Measurements from ENCODE around the gene WDR45B. TPM values are rescaled to one million over a fixed set of nuclear protein-coding genes. Genes with fewer than 3 reads are reported as not detected.

Gene WDR45B
- total and polyA plus RNA-seq, 2 experiments from 2014 or later: 83.2 to 99.5 TPM

GRCh38 chr17:82600731-82601446 is 47.4 kb downstream of the WDR45B start:
- TF ChIP-seq, protein P1, sequence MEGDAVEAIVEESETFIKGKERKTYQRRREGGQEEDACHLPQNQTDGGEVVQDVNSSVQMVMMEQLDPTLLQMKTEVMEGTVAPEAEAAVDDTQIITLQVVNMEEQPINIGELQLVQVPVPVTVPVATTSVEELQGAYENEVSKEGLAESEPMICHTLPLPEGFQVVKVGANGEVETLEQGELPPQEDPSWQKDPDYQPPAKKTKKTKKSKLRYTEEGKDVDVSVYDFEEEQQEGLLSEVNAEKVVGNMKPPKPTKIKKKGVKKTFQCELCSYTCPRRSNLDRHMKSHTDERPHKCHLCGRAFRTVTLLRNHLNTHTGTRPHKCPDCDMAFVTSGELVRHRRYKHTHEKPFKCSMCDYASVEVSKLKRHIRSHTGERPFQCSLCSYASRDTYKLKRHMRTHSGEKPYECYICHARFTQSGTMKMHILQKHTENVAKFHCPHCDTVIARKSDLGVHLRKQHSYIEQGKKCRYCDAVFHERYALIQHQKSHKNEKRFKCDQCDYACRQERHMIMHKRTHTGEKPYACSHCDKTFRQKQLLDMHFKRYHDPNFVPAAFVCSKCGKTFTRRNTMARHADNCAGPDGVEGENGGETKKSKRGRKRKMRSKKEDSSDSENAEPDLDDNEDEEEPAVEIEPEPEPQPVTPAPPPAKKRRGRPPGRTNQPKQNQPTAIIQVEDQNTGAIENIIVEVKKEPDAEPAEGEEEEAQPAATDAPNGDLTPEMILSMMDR (IDR thresholded peaks at IDR 0.05; ENCODE audit: low read depth, low read length): no peak
- H3K4me1 ChIP-seq (ENCODE audit: low read depth): peaks cover 6% of the 10 kb centered on the region
- no peak overlapping the region for H3K27ac ChIP-seq
- H3K9me3 ChIP-seq (ENCODE audit: low read depth): no peaks in the 10 kb centered on the region
- H3K4me3 ChIP-seq: no peak overlapping the region
- DNase-seq (ENCODE audit: low read depth in 1 of 2, low spot score in 1 of 2): no peak
- H3K36me3 ChIP-seq: peaks cover 41% of the 10 kb centered on the region
- H3K27me3 ChIP-seq: no peaks in the 10 kb centered on the region

DNA sequence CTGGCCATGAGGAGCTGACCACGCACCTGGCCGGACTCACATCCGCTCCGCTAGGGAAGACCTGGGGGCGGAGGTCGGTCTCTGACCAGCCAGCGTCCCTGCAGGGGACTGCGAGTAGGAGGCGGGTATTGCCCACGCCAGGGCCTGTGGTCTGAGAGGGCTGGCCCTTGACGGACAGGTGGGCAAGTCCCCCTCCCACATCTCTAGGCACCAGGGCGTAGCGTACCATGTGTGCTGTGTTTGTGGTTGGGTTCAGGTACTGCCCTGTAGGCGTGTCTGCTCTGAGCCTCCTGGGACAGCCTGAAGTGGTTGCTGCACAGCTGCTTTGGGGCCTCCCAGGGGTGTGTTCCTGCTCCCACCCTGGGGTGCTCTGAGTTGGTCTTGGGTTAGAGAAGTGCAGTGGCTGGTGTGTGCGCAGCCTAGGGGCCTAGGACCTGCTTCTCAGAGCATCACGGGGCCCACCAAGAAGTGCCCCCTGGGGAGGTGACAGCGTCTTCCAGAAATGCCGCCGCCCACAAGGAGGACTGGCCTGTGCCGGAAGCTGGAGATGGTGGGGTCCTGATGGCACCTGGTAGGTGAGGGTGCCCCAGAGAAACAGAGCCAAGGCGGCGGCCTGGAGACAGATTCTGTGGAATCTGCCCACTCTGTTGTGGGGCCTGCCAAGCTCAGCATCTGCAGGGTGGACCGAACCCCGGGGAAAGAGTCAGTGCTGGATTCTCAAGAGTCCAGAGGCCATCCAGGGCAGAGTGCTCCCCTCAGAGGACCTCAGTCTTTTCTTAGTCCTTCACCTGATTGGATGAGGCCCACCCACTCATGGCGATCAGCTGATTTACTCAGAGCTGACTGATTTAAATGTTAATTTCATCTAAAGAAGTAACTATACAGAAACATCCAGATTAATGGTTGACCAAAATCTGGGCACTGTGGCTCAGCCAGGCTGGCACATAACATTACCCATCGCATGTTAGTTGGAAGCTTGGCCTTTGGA is 48.3 kb downstream of the WDR45B start:
- Histone ChIP-seq H3K27ac (peak overlapping the region; percentile 9), H3K36me3 (peaks cover 44% of the 10 kb centered on the region), H3K9me3 (ENCODE audit: low read depth) (no peaks in the 10 kb centered on the region), H3K4me3 (no peak overlapping the region), H3K4me1 (ENCODE audit: low read depth) (no peaks in the 10 kb centered on the region), H3K27me3 (no peaks in the 10 kb centered on the region)
- TF ChIP-seq, protein P1 (IDR thresholded peaks at IDR 0.05; ENCODE audit: low read depth, low read length): no peak
- DNase-seq (ENCODE audit: low read depth in 1 of 2, low spot score in 1 of 2): no peak

DNA sequence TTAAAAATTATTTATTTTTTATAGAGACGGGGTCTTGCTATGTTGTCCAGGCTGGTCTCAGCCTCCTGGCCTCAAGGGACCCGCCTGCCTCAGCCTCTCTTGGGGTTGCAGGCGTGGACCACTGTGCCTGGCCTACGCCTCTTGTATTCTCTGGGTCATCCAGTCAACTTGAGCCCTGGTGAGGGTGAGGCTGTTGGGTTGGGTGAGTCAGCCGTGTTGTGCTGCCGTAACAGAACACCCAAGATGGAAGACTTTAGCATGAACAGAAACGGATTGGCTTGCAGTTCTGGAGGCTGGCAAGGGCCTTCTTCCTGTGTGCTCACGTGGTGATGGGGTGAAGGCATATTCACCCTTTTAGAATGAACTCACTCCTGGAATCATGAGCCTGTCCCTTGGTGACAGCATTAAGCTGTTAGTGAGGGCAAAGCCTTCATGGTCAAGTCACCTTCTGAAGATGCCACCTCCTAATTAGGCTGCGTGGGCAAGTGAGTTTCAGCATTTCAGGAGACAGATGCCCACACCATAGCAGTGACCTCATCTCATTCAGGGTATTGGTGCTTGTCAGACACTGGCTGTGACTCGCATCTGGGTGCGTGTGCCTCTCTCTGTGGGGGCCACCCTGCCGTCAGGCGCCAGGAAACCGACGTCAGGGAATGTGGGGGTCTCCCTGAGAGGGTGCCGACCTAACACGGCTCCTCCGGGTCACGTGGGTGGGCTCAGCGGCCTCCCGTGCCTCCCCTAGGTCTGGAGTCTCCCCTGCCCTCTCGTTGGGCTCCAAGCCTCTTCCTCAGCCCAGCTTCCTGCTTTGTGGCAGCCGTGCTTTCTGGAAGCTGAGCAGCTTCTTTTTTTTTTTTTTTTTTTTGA is 49.8 kb downstream of the WDR45B start:
- no peak overlapping the region for H3K27ac ChIP-seq
- TF ChIP-seq, protein P1 (IDR thresholded peaks at IDR 0.05; ENCODE audit: low read depth, low read length): no peak
- peaks cover 4% of the 10 kb centered on the region for H3K4me1 ChIP-seq (ENCODE audit: low read depth)
- H3K9me3 ChIP-seq (ENCODE audit: low read depth): no peaks in the 10 kb centered on the region
- H3K36me3 ChIP-seq: peaks cover 33% of the 10 kb centered on the region
- H3K4me3 ChIP-seq: no peak overlapping the region
- DNase-seq (ENCODE audit: low read depth in 1 of 2, low spot score in 1 of 2): peak in 1 of 2 donors; percentile 31
- H3K27me3 ChIP-seq: no peaks in the 10 kb centered on the region

DNA sequence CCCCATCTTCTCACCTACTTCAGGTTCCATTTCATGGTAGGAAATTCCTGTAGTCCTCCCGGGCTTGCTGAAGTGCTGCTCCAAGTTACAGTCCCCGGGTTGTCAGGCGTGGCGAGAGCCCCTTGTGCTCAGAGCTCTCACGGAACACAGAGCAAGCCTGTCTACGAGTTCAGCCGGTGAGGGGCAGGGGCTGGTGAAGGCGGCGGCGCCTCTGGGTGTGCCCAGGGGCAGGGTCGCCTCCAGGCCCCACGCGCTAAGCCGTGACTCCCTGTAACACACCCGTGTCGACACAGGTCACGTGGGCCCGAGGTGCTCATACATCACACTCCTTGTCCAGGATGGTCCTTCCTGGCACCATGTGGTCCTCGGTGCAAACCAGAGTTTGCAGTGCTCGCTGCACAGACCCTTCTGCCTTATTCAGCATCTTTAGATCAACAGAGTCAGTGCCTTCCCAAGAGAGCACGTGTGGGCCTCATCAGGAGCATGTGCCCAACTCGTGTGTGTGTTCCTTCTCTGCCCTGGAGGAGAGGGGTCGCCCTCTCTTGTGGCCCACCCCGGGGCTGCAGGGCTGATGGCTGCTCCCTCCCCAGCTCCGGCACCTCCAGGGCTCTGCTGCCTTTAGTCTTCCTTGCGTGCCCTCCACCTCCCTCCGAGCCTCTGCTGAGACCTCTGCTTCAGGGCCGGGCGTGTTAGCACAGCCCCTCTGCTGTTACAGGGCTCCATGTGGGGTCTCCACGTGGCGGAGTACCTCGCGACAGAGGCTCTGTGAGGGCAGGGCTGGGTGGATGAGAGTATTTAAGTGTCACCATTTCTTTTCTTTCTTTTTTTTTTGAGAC is 51.2 kb downstream of the WDR45B start:
- TF ChIP-seq, protein P1 (IDR thresholded peaks at IDR 0.05; ENCODE audit: low read depth, low read length): no peak
- H3K36me3 ChIP-seq: peaks cover 22% of the 10 kb centered on the region
- no peak for DNase-seq (ENCODE audit: low read depth in 1 of 2, low spot score in 1 of 2)
- no peaks in the 10 kb centered on the region for H3K27me3 ChIP-seq
- no peak overlapping the region for H3K27ac ChIP-seq
- no peak overlapping the region for H3K4me3 ChIP-seq
- H3K4me1 ChIP-seq (ENCODE audit: low read depth): peaks cover 18% of the 10 kb centered on the region
- H3K9me3 ChIP-seq (ENCODE audit: low read depth): no peaks in the 10 kb centered on the region
